H7 (cell line): ENCODE measurements around the gene PEX7. TPM values are rescaled to one million over a fixed set of nuclear protein-coding genes. Genes with fewer than 3 reads are reported as not detected.
"Not testable (repeated sequence)": the region's sequence is repeated elsewhere in the genome, so short reads cannot be mapped to it uniquely, and the experiment has no call there.

Source experiments
- DNase-seq: peaks from one replicate; pipeline ENCODE4 v3.0.0; 2012
- H3K27me3 ChIP-seq: 2 replicates; pipeline ENCODE4 v1.6.0; 2011; ENCODE audit warnings: mild to moderate bottlenecking, low read length; ENCODE audit not compliant: control insufficient read depth, insufficient read depth
- H3K36me3 ChIP-seq: replicated peaks from 2 replicates; pipeline ENCODE4 v1.5.1; 2011; ENCODE audit warnings: low read length; ENCODE audit not compliant: control insufficient read depth, insufficient read depth
- H3K4me3 ChIP-seq: 2 replicates; pipeline ENCODE4 v1.5.1; 2011; ENCODE audit warnings: low read depth, mild to moderate bottlenecking, control low read depth, low read length, moderate library complexity; ENCODE audit not compliant: insufficient read depth
- total RNA-seq: library from RNA; depleted of rRNA; stranded (reverse); fragments of >200 nt; shearing (Covaris generic); gene quantifications from 2 replicates; pipeline ENCODE4 v1.2.3, GENCODE V29; 2014

The PEX7 gene
- total RNA-seq, 1 experiment from 2014 or later: 11.8 TPM

DNA sequence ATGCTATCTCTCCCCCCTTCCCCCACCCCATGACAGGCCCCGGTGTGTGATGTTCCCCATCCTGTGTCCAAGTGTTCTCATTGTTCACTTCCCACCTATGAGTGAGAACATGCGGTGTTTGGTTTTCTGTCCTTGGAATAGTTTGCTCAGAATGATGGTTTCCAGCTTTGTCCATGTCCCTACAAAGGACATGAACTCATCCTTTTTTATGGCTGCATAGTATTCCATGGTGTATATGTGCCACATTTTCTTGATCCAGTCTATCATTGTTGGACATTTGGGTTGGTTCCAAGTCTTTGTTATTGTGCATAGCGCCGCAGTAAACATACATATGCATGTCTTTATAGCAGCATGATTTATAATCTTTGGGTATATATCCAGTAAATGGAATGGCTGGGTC lies 24.1 kb downstream of the PEX7 start:
- not testable (repeated sequence) for DNase-seq, H3K36me3 ChIP-seq, H3K4me3 ChIP-seq, H3K27me3 ChIP-seq

DNA sequence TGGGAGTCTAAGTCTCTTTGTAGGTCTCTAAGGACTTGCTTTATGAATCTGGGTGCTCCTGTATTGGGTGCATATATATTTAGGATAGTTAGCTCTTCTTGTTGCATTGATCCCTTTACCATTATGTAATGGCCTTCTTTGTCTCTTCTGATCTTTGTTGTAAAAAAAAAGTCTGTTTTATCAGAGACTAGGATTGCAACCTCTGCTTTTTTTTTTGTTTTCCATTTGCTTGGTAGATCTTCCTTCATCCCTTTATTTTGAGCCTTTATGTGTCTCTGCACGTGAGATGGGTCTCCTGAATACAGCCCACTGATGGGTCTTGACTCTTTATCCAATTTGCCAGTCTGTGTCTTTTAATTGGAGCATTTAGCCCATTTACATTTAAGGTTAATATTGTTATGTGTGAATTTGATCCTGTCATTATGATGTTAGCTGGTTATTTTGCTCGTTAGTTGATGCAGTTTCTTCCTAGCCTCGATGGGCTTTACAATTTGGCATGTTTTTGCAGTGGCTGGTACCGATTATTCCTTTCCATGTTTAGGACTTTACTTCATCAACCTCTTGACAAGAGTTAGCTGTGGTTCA lies 27.7 kb downstream of the PEX7 start:
- not testable (repeated sequence) for H3K27me3 ChIP-seq, DNase-seq, H3K36me3 ChIP-seq, H3K4me3 ChIP-seq

GRCh38 chr6:136859430-136859829 lies 37.0 kb downstream of the PEX7 start:
- Histone ChIP-seq H3K36me3 (no peaks in the 10 kb centered on the region), H3K4me3 (no peak overlapping the region), H3K27me3 (no peaks in the 10 kb centered on the region)
- DNase-seq: no peak

GRCh38 chr6:136860043-136860442 lies 37.7 kb downstream of the PEX7 start:
- H3K4me3 ChIP-seq: no peak overlapping the region
- DNase-seq: no peak
- H3K27me3 ChIP-seq: no peaks in the 10 kb centered on the region
- H3K36me3 ChIP-seq: no peaks in the 10 kb centered on the region

- H3K4me3 ChIP-seq: no peak overlapping the region
- H3K27me3 ChIP-seq: no peaks in the 10 kb centered on the region
- no peak for DNase-seq
- no peaks in the 10 kb centered on the region for H3K36me3 ChIP-seq
Measured at GRCh38 chr6:136862662-136863061, 40.3 kb downstream of the PEX7 start.

- H3K4me3 ChIP-seq: no peak overlapping the region
- no peaks in the 10 kb centered on the region for H3K27me3 ChIP-seq
- H3K36me3 ChIP-seq: no peaks in the 10 kb centered on the region
- no peak for DNase-seq
Measured at GRCh38 chr6:136863752-136864151, 41.4 kb downstream of the PEX7 start.

GRCh38 chr6:136864676-136865075 lies 42.3 kb downstream of the PEX7 start:
- Histone ChIP-seq H3K27me3 (no peaks in the 10 kb centered on the region), H3K4me3 (no peak overlapping the region), H3K36me3 (no peaks in the 10 kb centered on the region)
- DNase-seq: no peak

DNA sequence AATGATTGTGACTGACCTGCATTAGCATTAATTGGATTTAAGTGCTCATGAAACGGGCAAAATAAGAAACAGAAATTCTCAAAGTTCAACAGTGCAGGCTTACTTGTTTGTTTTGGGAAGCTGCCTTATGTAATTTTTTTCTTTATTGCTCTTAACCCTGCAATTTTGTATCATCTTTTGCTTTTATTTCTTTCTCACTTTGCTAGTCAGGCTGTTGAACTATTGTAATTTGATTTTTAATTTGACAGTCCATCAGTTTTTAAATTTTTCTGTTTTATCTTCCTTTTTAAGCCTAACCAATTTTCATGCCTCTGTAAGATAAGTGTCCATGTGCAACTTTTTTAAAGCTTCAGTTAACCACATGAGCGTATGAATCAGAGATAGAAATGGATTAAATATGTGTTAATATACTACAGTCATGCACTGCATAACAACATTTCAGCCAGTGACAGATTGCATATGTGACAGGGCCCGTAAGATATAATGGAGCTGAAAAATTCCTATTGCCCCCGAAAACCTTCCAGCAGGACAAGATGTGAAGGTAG lies 44.6 kb downstream of the PEX7 start:
- DNase-seq: no peak
- Histone ChIP-seq H3K36me3 (no peaks in the 10 kb centered on the region), H3K4me3 (no peak overlapping the region), H3K27me3 (no peaks in the 10 kb centered on the region)

DNA sequence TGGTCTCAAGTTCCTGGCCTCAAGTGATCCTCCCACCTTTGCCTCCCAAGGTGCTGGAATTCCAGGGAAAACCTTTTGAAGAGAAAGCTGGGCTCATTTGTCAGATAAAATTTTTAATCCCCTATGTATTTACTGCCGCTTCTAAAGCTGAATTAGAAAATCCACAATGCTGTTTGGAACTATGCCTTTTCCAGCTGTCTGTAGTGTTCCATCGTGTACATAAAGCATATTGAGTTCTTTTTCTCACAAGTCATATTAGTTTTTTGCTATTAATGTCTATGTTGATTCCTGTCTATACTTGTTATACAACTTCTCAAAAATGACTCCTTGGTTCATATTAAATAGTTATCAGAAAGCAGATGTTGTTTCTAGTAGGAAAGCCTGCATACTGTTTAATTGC lies 47.1 kb downstream of the PEX7 start:
- no peaks in the 10 kb centered on the region; the same call in none of the 2 replicates for H3K36me3 ChIP-seq
- DNase-seq: no peak
- no peak overlapping the region for H3K4me3 ChIP-seq
- no peaks in the 10 kb centered on the region for H3K27me3 ChIP-seq

- no peak overlapping the region for H3K4me3 ChIP-seq
- H3K27me3 ChIP-seq: no peaks in the 10 kb centered on the region
- H3K36me3 ChIP-seq: no peaks in the 10 kb centered on the region; the same call in none of the 2 replicates
- DNase-seq: no peak
Measured at GRCh38 chr6:136873748-136874147, 51.4 kb downstream of the PEX7 start.

DNA sequence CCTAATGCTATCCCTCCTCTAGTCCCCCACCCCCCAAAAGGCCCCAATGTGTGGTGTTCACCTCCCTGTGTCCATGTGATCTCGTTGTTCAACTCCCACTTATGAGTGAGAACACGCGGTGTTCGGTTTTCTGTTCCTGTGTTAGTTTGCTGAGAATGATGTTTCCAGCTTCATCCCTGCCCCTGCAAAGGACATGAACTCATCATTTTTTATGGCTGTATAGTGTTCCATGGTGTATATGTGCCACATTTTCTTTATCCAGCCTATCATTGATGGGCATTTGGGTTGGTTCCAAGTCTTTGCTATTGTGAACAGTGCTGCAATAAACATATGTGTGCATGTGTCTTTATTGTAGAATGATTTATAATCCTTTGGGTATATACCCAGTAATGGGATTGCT lies 54.1 kb downstream of the PEX7 start:
- not testable (repeated sequence) for H3K4me3 ChIP-seq, DNase-seq, H3K27me3 ChIP-seq, H3K36me3 ChIP-seq

DNA sequence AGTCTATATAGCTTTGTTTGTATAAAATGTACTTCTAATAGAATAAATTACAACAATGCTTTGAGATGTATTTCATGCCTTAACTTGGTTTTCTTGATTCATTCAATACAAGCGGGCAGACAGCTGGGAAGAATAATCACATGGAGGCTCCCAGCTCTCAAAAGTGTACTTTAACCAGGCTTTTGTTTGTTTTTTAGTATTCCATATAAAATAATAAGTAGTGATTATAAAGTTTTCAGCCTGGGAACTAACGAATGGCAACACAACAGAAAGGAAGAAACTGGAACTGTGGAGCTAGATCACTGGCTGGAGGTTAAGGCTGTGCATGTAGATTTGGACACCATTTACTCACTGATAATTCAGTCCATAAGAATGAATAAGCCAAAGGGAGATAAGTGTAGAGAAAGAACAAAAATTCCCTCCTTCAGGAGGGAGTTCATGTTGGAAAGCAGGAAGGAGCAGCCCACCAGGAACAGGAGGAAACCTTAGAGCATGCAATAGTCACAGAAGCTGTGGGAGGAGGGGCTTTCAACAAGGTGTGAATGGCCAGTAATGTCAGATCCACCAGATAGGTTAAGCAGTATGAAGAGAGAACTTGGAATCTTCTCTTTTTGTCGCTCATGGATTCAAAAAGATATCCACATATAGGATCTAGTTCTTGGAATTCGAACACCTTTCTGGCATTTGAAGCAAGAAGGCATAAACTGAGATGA lies 58.5 kb downstream of the PEX7 start:
- Histone ChIP-seq H3K4me3 (no peak overlapping the region), H3K36me3 (no peaks in the 10 kb centered on the region), H3K27me3 (no peaks in the 10 kb centered on the region)
- no peak for DNase-seq

DNA sequence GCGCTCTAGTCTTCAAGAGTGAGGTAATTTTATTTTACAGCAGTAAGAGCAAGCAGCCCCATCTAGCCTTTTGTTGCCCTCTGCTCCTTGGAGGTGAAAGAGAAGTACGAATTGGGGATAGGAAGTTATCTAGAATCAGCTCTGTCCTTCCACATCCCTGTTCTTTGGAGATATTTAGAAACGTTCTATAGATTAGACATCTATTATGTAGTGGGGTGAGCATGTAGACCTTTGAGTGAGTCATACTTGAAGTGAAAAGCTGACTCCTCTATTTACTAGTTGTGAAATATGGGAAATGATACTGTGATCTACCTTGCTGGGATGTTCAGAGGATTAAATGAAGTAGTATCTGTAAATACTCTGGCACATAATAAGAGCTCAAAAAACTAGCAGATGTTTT lies 63.7 kb downstream of the PEX7 start:
- DNase-seq: no peak

GRCh38 chr6:136887953-136888352 lies 65.6 kb downstream of the PEX7 start:
- DNase-seq: no peak

More for the DNA sequence above, 63.7 kb downstream of the PEX7 start:
- no peaks in the 10 kb centered on the region for H3K27me3 ChIP-seq
- no peak overlapping the region for H3K4me3 ChIP-seq
- H3K36me3 ChIP-seq: no peaks in the 10 kb centered on the region

More at GRCh38 chr6:136887953-136888352, 65.6 kb downstream of the PEX7 start:
- Histone ChIP-seq H3K36me3 (no peaks in the 10 kb centered on the region), H3K4me3 (no peak overlapping the region), H3K27me3 (no peaks in the 10 kb centered on the region)
